GM12891 (cell line): ENCODE results near the gene RFX2.

ENCODE experiments used
- DNase-seq: peaks from one replicate; pipeline ENCODE4 v3.0.0; 2011; ENCODE audit warnings: low spot score; ENCODE audit not compliant: insufficient read length
- FAIRE-seq: peaks from 2 replicates; lab custom pipeline; 2011; peaks lifted over from hg19 to GRCh38; lab: Jason Lieb, UNC
- PAX5 ChIP-seq: IDR thresholded peaks from 2 replicates; pipeline ENCODE4 v1.6.1; 2011; ENCODE audit warnings: low read length, moderate library complexity, mild to moderate bottlenecking; ENCODE audit not compliant: insufficient read depth, severe bottlenecking
- POLR2A ChIP-seq: IDR thresholded peaks from 2 replicates; pipeline ENCODE4 v1.6.1; 2011; ENCODE audit warnings: low read depth, low read length, control low read depth
- POLR2AphosphoS5 ChIP-seq: IDR thresholded peaks from 2 replicates; pipeline ENCODE4 v1.6.1; 2011; ENCODE audit warnings: low read depth, low read length, control low read depth
- POU2F2 ChIP-seq: IDR thresholded peaks from 2 replicates; pipeline ENCODE4 v1.6.1; 2011; ENCODE audit warnings: low read depth, mild to moderate bottlenecking, control low read depth, low read length, moderate library complexity
- SPI1 ChIP-seq: IDR thresholded peaks from 2 replicates; pipeline ENCODE4 v1.6.1; 2011; ENCODE audit warnings: low read depth, low read length, control low read depth
- TAF1 ChIP-seq: IDR thresholded peaks from 2 replicates; pipeline ENCODE4 v1.6.1; 2011; ENCODE audit warnings: low read depth, low read length, control low read depth

The RFX2 gene

DNA sequence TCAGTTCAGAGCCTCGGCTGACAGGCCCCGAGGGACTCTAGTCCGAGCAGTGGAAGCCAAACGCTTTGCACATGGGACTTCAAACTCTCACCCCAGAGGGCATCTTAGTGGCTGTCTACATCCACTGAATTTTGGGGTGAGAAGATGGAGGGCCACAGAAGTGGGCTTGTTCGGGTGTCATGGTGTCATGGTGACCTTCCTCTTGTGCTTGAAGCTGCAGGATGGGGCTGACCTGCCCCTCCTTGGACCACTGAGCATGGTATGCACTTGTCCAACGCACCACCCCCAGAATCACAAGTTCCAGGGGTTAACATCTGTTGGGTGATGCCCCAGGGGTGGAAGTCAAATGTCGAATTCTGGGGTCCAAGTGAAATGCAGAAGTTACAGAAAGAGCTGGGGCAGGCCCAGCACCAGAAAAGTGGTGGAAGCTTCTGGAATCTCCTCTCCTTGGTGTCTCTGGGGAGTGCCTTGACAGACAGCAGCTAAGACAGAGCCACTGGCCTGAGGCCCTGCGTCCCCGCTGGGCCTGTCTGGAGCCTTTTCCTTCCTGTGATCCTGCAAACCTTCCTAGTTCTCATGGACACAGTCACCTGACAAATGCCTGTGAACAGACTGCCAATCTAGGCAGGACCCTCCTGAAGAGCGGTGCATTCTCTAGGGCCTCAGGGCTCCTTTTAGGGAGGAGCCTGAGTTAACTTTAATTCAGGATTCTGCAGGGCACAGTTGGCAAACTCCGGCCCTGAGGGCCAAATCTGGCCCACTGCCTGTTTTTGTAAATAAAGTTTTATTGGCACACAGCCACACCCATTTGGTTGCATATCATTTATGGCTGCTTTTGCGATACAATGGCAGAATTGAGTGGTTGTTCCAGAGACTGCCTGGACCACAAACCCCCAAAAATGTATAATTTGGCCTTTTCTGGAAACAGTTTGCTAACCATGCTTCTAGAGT, 67.2 kb downstream of the RFX2 start:
- no peak for TF ChIP-seq SPI1
- no peak for TF ChIP-seq POU2F2
- no peak for TF ChIP-seq POLR2A
- DNase-seq (no peak), FAIRE-seq (no peak)

GRCh38 chr19:6041991-6042481, 68.3 kb downstream of the RFX2 start:
- FAIRE-seq = no peak

DNA sequence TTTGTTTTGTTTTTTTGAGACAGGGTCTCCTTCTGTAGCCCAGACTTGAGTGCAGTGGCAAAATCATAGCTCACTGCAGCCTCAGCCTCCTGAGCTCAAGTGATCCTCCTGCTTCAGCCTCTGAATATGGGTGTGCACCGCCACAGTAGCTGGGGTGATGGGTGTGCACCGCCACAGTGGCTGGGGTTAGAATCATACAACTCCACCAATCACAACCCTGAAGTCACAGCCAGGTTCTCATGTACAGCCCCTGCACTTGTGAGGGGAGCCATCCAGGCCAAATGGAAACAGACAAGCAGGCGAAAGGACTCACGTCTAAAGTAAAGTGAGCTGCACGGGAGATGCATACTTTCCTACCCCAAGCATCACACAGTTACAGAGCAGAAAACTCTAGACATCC, 69.2 kb downstream of the RFX2 start:
- TF ChIP-seq POU2F2 (no peak), SPI1 (no peak), POLR2A (no peak), PAX5 (no peak), POLR2AphosphoS5 (no peak), TAF1 (no peak)
- no peak for FAIRE-seq

More at GRCh38 chr19:6041991-6042481, 68.3 kb downstream of the RFX2 start:
- TF ChIP-seq SPI1 (no peak), POU2F2 (no peak), POLR2AphosphoS5 (no peak), TAF1 (no peak), POLR2A (no peak), PAX5 (no peak)
- no peak for DNase-seq

GRCh38 chr19:6039566-6040225, 70.6 kb downstream of the RFX2 start:
- TF ChIP-seq POLR2AphosphoS5 = no peak
- TF ChIP-seq POU2F2 = no peak
- no peak for TF ChIP-seq POLR2A
- TF ChIP-seq TAF1 = no peak
- no peak for TF ChIP-seq PAX5
- TF ChIP-seq SPI1 = no peak
- no peak for DNase-seq
- peak; percentile 66 for FAIRE-seq

More for the DNA sequence above, 69.2 kb downstream of the RFX2 start:
- DNase-seq = no peak

- FAIRE-seq (peak; percentile 93), DNase-seq (peak; percentile 62)
- TF ChIP-seq POU2F2 (peak; percentile 68; the same call in 1 of the 2 replicates), POLR2AphosphoS5 (no peak), TAF1 (no peak), PAX5 (no peak), SPI1 (peak; percentile 69), POLR2A (no peak)
These were observed 71.5 kb downstream of the RFX2 start for GRCh38 chr19:6038634-6039405.

GRCh38 chr19:6035026-6035425, 75.3 kb downstream of the RFX2 start:
- no peak for TF ChIP-seq PAX5
- no peak for TF ChIP-seq SPI1
- TF ChIP-seq POU2F2 = no peak
- TF ChIP-seq POLR2AphosphoS5 = no peak
- TF ChIP-seq POLR2A = no peak
- TF ChIP-seq TAF1 = no peak
- FAIRE-seq = no peak
- DNase-seq = no peak

DNA sequence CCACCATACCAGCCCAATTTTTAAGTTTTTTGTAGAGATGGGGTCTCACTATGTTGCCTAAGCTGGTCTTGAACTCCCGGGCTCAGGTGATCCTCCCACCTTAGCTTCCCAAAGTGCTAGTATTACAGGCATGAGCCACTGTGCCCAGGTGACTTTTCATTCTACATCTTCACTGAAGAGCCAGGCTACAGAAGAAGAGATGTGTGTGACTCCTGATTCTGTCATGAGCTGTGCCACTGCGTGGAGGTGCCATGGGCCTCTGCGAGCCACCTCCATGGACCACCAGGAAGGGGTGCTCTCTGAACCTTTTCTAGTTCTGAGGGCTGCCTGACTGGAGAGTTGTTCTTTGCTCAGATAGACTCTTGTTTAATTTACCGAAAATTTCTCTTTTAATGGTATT, 75.8 kb downstream of the RFX2 start:
- no peak for TF ChIP-seq POU2F2
- TF ChIP-seq POLR2AphosphoS5 = no peak
- TF ChIP-seq TAF1 = no peak
- no peak for TF ChIP-seq POLR2A
- no peak for TF ChIP-seq PAX5
- TF ChIP-seq SPI1 = no peak
- DNase-seq (no peak), FAIRE-seq (no peak)

- TF ChIP-seq POLR2A (no peak), TAF1 (no peak), PAX5 (no peak), POU2F2 (no peak), SPI1 (no peak), POLR2AphosphoS5 (no peak)
- DNase-seq (no peak), FAIRE-seq (no peak)
These were observed 76.5 kb downstream of the RFX2 start for GRCh38 chr19:6033744-6034264.
